ENCODE data around the gene NPC1.
A peak's percentile ranks its signal among the peaks of the same experiment; 100 is the strongest.
"Not testable (repeated sequence)": the region's sequence is repeated elsewhere in the genome, so short reads cannot be mapped to it uniquely, and the experiment has no call there.

The NPC1 gene

GRCh38 chr18:23626451-23627279, 40.4 kb upstream of the NPC1 start:
- H2AFZ ChIP-seq (ENCODE audit: low read length, unreplicated experiment), result peak overlapping the region; percentile 84
- peaks cover 32% of the 10 kb centered on the region for H3K4me1 ChIP-seq (ENCODE audit: control insufficient read depth, insufficient read depth, low read length, unreplicated experiment)
- H3K4me3 ChIP-seq (ENCODE audit: low read depth, low read length), result peak overlapping the region; percentile 64
- H3K36me3 ChIP-seq (ENCODE audit: insufficient read depth, low read length), result no peaks in the 10 kb centered on the region
- no peaks in the 10 kb centered on the region for H3K27me3 ChIP-seq (ENCODE audit: insufficient read depth, low read length)
- H3K79me2 ChIP-seq (ENCODE audit: control insufficient read depth, insufficient read depth, low read length, unreplicated experiment), result no peaks in the 10 kb centered on the region
- peak overlapping the region; percentile 93 for H3K27ac ChIP-seq (ENCODE audit: low read depth, low read length)

- no peak overlapping the region for H2AFZ ChIP-seq (ENCODE audit: low read length, unreplicated experiment)
- no peak overlapping the region for H3K4me3 ChIP-seq (ENCODE audit: low read depth, low read length)
- no peak overlapping the region for H3K27ac ChIP-seq (ENCODE audit: low read depth, low read length)
- H3K27me3 ChIP-seq (ENCODE audit: insufficient read depth, low read length), result no peaks in the 10 kb centered on the region
- no peaks in the 10 kb centered on the region for H3K79me2 ChIP-seq (ENCODE audit: control insufficient read depth, insufficient read depth, low read length, unreplicated experiment)
- peaks cover 34% of the 10 kb centered on the region for H3K4me1 ChIP-seq (ENCODE audit: control insufficient read depth, insufficient read depth, low read length, unreplicated experiment)
- no peaks in the 10 kb centered on the region for H3K36me3 ChIP-seq (ENCODE audit: insufficient read depth, low read length)
Measured at GRCh38 chr18:23623040-23623439, 36.7 kb upstream of the NPC1 start.

- H3K4me3 ChIP-seq (ENCODE audit: low read depth, low read length), result peak overlapping the region; percentile 76
Measured at GRCh38 chr18:23619388-23619881, 33.1 kb upstream of the NPC1 start.

GRCh38 chr18:23618862-23619387, 32.6 kb upstream of the NPC1 start:
- no peaks in the 10 kb centered on the region for H3K36me3 ChIP-seq (ENCODE audit: insufficient read depth, low read length)
- H3K27me3 ChIP-seq (ENCODE audit: insufficient read depth, low read length), result no peaks in the 10 kb centered on the region
- H3K4me1 ChIP-seq (ENCODE audit: control insufficient read depth, insufficient read depth, low read length, unreplicated experiment), result peaks cover 3% of the 10 kb centered on the region
- H3K27ac ChIP-seq (ENCODE audit: low read depth, low read length), result no peak overlapping the region
- H2AFZ ChIP-seq (ENCODE audit: low read length, unreplicated experiment), result peak overlapping the region; percentile 54
- H3K4me3 ChIP-seq (ENCODE audit: low read depth, low read length), result peak overlapping the region; percentile 76
- no peaks in the 10 kb centered on the region for H3K79me2 ChIP-seq (ENCODE audit: control insufficient read depth, insufficient read depth, low read length, unreplicated experiment)

More at GRCh38 chr18:23619388-23619881, 33.1 kb upstream of the NPC1 start:
- peaks cover 3% of the 10 kb centered on the region for H3K4me1 ChIP-seq (ENCODE audit: control insufficient read depth, insufficient read depth, low read length, unreplicated experiment)
- H3K79me2 ChIP-seq (ENCODE audit: control insufficient read depth, insufficient read depth, low read length, unreplicated experiment), result no peaks in the 10 kb centered on the region
- peak overlapping the region; percentile 54 for H2AFZ ChIP-seq (ENCODE audit: low read length, unreplicated experiment)
- no peaks in the 10 kb centered on the region for H3K27me3 ChIP-seq (ENCODE audit: insufficient read depth, low read length)
- no peak overlapping the region for H3K27ac ChIP-seq (ENCODE audit: low read depth, low read length)
- H3K36me3 ChIP-seq (ENCODE audit: insufficient read depth, low read length), result no peaks in the 10 kb centered on the region

- Histone ChIP-seq H3K79me2 (ENCODE audit: control insufficient read depth, insufficient read depth, low read length, unreplicated experiment) (no peaks in the 10 kb centered on the region), H2AFZ (ENCODE audit: low read length, unreplicated experiment) (no peak overlapping the region), H3K27me3 (ENCODE audit: insufficient read depth, low read length) (no peaks in the 10 kb centered on the region), H3K4me3 (ENCODE audit: low read depth, low read length) (no peak overlapping the region), H3K27ac (ENCODE audit: low read depth, low read length) (no peak overlapping the region), H3K36me3 (ENCODE audit: insufficient read depth, low read length) (no peaks in the 10 kb centered on the region), H3K4me1 (ENCODE audit: control insufficient read depth, insufficient read depth, low read length, unreplicated experiment) (peaks cover 3% of the 10 kb centered on the region)
Measured at GRCh38 chr18:23617412-23618014, 31.2 kb upstream of the NPC1 start.

- no peak overlapping the region for H3K27ac ChIP-seq (ENCODE audit: low read depth, low read length)
- H2AFZ ChIP-seq (ENCODE audit: low read length, unreplicated experiment), result no peak overlapping the region
- peaks cover 3% of the 10 kb centered on the region for H3K4me1 ChIP-seq (ENCODE audit: control insufficient read depth, insufficient read depth, low read length, unreplicated experiment)
- H3K27me3 ChIP-seq (ENCODE audit: insufficient read depth, low read length), result no peaks in the 10 kb centered on the region
- H3K79me2 ChIP-seq (ENCODE audit: control insufficient read depth, insufficient read depth, low read length, unreplicated experiment), result no peaks in the 10 kb centered on the region
- H3K4me3 ChIP-seq (ENCODE audit: low read depth, low read length), result no peak overlapping the region
- H3K36me3 ChIP-seq (ENCODE audit: insufficient read depth, low read length), result no peaks in the 10 kb centered on the region
Measured at GRCh38 chr18:23616258-23616657, 30.0 kb upstream of the NPC1 start.

- Histone ChIP-seq H3K4me1 (ENCODE audit: control insufficient read depth, insufficient read depth, low read length, unreplicated experiment) (peaks cover 3% of the 10 kb centered on the region), H3K36me3 (ENCODE audit: insufficient read depth, low read length) (no peaks in the 10 kb centered on the region)
Measured at GRCh38 chr18:23614891-23615290, 28.6 kb upstream of the NPC1 start.

GRCh38 chr18:23614413-23614812, 28.1 kb upstream of the NPC1 start:
- Histone ChIP-seq H3K79me2 (ENCODE audit: control insufficient read depth, insufficient read depth, low read length, unreplicated experiment) (no peaks in the 10 kb centered on the region), H3K4me1 (ENCODE audit: control insufficient read depth, insufficient read depth, low read length, unreplicated experiment) (peaks cover 3% of the 10 kb centered on the region), H3K27ac (ENCODE audit: low read depth, low read length) (no peak overlapping the region), H3K36me3 (ENCODE audit: insufficient read depth, low read length) (no peaks in the 10 kb centered on the region), H3K27me3 (ENCODE audit: insufficient read depth, low read length) (no peaks in the 10 kb centered on the region), H3K4me3 (ENCODE audit: low read depth, low read length) (no peak overlapping the region), H2AFZ (ENCODE audit: low read length, unreplicated experiment) (no peak overlapping the region)

More at GRCh38 chr18:23614891-23615290, 28.6 kb upstream of the NPC1 start:
- H3K4me3 ChIP-seq (ENCODE audit: low read depth, low read length), result no peak overlapping the region
- no peaks in the 10 kb centered on the region for H3K27me3 ChIP-seq (ENCODE audit: insufficient read depth, low read length)
- H3K79me2 ChIP-seq (ENCODE audit: control insufficient read depth, insufficient read depth, low read length, unreplicated experiment), result no peaks in the 10 kb centered on the region
- no peak overlapping the region for H3K27ac ChIP-seq (ENCODE audit: low read depth, low read length)
- no peak overlapping the region for H2AFZ ChIP-seq (ENCODE audit: low read length, unreplicated experiment)

GRCh38 chr18:23613091-23613475, 26.8 kb upstream of the NPC1 start:
- not testable (repeated sequence) for H2AFZ ChIP-seq (ENCODE audit: low read length, unreplicated experiment); H3K27me3 ChIP-seq (ENCODE audit: insufficient read depth, low read length); H3K4me3 ChIP-seq (ENCODE audit: low read depth, low read length); H3K4me1 ChIP-seq (ENCODE audit: control insufficient read depth, insufficient read depth, low read length, unreplicated experiment); H3K27ac ChIP-seq (ENCODE audit: low read depth, low read length); H3K36me3 ChIP-seq (ENCODE audit: insufficient read depth, low read length); H3K79me2 ChIP-seq (ENCODE audit: control insufficient read depth, insufficient read depth, low read length, unreplicated experiment)

GRCh38 chr18:23612434-23613090, 26.3 kb upstream of the NPC1 start:
- no peaks in the 10 kb centered on the region for H3K4me1 ChIP-seq (ENCODE audit: control insufficient read depth, insufficient read depth, low read length, unreplicated experiment)
- no peaks in the 10 kb centered on the region for H3K79me2 ChIP-seq (ENCODE audit: control insufficient read depth, insufficient read depth, low read length, unreplicated experiment)
- H3K27me3 ChIP-seq (ENCODE audit: insufficient read depth, low read length), result no peaks in the 10 kb centered on the region
- H3K36me3 ChIP-seq (ENCODE audit: insufficient read depth, low read length), result no peaks in the 10 kb centered on the region
- no peak overlapping the region for H3K27ac ChIP-seq (ENCODE audit: low read depth, low read length)
- no peak overlapping the region for H2AFZ ChIP-seq (ENCODE audit: low read length, unreplicated experiment)
- no peak overlapping the region for H3K4me3 ChIP-seq (ENCODE audit: low read depth, low read length)
